Mesendoderm (in vitro differentiated cells): ENCODE results near the gene ZC3H10.

ENCODE experiments used
- DNase-seq: peaks from one replicate; pipeline ENCODE4 v3.0.0; 2013
- H2AK5ac ChIP-seq: 2 replicates; pipeline ENCODE4 v1.6.1; 2013; ENCODE audit warnings: low read length, inconsistent platforms
- H2BK120ac ChIP-seq: 2 replicates; pipeline ENCODE4 v1.6.1; 2013; ENCODE audit warnings: low read depth, mild to moderate bottlenecking, low read length, moderate library complexity, mixed read lengths
- H2BK15ac ChIP-seq: replicated peaks from 2 replicates; pipeline ENCODE4 v1.6.1; 2013; ENCODE audit warnings: low read depth, mild to moderate bottlenecking, moderate library complexity
- H2BK5ac ChIP-seq: 2 replicates; pipeline ENCODE4 v1.6.1; 2013; ENCODE audit warnings: low read length, inconsistent platforms
- H3K18ac ChIP-seq: 2 replicates; pipeline ENCODE4 v1.6.1; 2013; ENCODE audit warnings: mild to moderate bottlenecking, low read length, mixed read lengths
- H3K23ac ChIP-seq: one replicate; pipeline ENCODE4 v1.6.1; 2013; ENCODE audit warnings: low read length
- H3K27ac ChIP-seq: 2 replicates; pipeline ENCODE4 v1.5.1; 2013; ENCODE audit warnings: low read depth, mild to moderate bottlenecking, inconsistent platforms, low read length, moderate library complexity
- H3K27me3 ChIP-seq: 2 replicates; pipeline ENCODE4 v1.6.1; 2013; ENCODE audit warnings: low read length, control low read depth, mild to moderate bottlenecking, inconsistent platforms; ENCODE audit not compliant: insufficient read depth, poor library complexity
- H3K36me3 ChIP-seq: 2 replicates; pipeline ENCODE4 v1.6.1; 2013; ENCODE audit warnings: low read length, inconsistent platforms; ENCODE audit not compliant: control insufficient read depth, insufficient read depth
- H3K4ac ChIP-seq: one replicate; pipeline ENCODE4 v1.6.1; 2013; ENCODE audit warnings: low read depth, mild to moderate bottlenecking, low read length, moderate library complexity
- H3K4me1 ChIP-seq: 2 replicates; pipeline ENCODE4 v1.6.1; 2013; ENCODE audit warnings: low read depth, low read length, inconsistent platforms; ENCODE audit not compliant: control insufficient read depth
- H3K4me2 ChIP-seq: 2 replicates; pipeline ENCODE4 v1.6.1; 2013; ENCODE audit warnings: low read length
- H3K4me3 ChIP-seq: 2 replicates; pipeline ENCODE4 v1.5.1; 2013; ENCODE audit warnings: mild to moderate bottlenecking, low read length
- H3K56ac ChIP-seq: one replicate; pipeline ENCODE4 v1.6.1; 2013; ENCODE audit warnings: low read length
- H3K79me1 ChIP-seq: 2 replicates; pipeline ENCODE4 v1.6.1; 2013; ENCODE audit warnings: low read length, inconsistent platforms
- H3K79me2 ChIP-seq: 2 replicates; pipeline ENCODE4 v1.6.1; 2013; ENCODE audit warnings: mild to moderate bottlenecking, low read length; ENCODE audit not compliant: control insufficient read depth, insufficient read depth
- H3K9ac ChIP-seq: 2 replicates; pipeline ENCODE4 v1.6.1; 2013; ENCODE audit warnings: low read length, inconsistent platforms
- H4K5ac ChIP-seq: one replicate; pipeline ENCODE4 v1.6.1; 2013; ENCODE audit warnings: low read length
- H4K8ac ChIP-seq: one replicate; pipeline ENCODE4 v1.6.1; 2013; ENCODE audit warnings: low read depth, mild to moderate bottlenecking, control low read depth, low read length, moderate library complexity
- WGBS: extraction: QIAGEN DNeasy Blood & Tissue Kit; methylation state at CpG from one replicate; pipeline ENCODE4 v1.1.7; 2013; ENCODE audit warnings: low lambda C conversion rate, missing lambda C conversion rate; ENCODE audit not compliant: insufficient coverage; ENCODE audit errors: extremely low coverage; 5-methylcytosine and 5-hydroxymethylcytosine counted together

Gene ZC3H10

DNA sequence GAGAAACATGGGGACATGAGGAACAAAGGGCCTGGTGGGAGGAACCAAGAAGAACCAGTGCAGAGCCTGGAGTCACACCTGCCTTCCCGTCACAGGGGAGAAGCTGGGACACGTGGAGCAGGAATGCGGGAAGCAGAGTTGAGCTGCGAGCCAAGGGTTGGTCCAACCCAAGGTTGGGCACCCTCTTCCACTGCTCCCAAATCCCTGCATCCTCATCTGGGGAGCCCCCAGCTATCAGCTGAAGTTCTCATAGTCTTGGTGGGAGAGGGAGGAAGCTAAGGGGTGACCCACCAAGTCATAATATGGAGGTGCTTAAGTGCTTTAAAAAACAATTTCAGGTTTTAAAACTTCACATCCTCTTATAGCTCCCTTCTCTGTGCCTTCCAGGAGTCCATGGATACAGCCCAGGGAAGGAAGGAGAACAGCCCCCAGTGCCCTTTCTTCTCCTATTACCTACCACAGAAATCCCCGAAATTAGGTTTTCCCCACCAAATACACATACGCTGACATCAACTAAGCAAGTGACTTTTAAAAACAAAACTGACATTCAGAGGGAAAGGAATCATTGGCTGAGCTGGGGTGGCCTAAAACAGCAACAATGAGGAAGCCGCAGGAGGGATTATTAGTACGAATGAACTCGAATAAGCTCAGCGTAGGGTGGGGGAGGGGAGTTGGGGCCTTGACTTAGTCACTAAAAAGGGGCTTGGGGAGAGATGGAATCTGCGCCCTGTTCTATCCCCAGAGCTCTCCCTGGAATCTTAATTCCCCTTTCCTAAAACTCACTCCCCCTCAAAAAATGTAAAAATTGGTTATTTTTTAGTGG, 44.6 kb downstream of the ZC3H10 start:
- peaks cover 16% of the 10 kb centered on the region for H3K36me3 ChIP-seq
- no peak overlapping the region for H3K23ac ChIP-seq
- H3K18ac ChIP-seq: no peak overlapping the region
- H3K27ac ChIP-seq: no peak overlapping the region
- H2BK120ac ChIP-seq: no peak overlapping the region
- peaks cover 10% of the 10 kb centered on the region for H3K79me1 ChIP-seq
- peak; percentile 58 for DNase-seq
- H3K9ac ChIP-seq: peak overlapping the region; percentile 18
- H4K5ac ChIP-seq: no peak overlapping the region
- no CpG with 5 or more reads among the region's 11 CpGs for WGBS
- H2BK5ac ChIP-seq: no peak overlapping the region
- no peak overlapping the region for H3K4ac ChIP-seq
- no peak overlapping the region for H4K8ac ChIP-seq
- H3K4me1 ChIP-seq: peaks cover 17% of the 10 kb centered on the region
- H3K79me2 ChIP-seq: peaks cover 28% of the 10 kb centered on the region
- no peak overlapping the region for H2BK15ac ChIP-seq
- peak overlapping the region; percentile 10 for H3K56ac ChIP-seq
- no peak overlapping the region for H3K4me2 ChIP-seq
- no peak overlapping the region for H2AK5ac ChIP-seq
- H3K27me3 ChIP-seq: no peaks in the 10 kb centered on the region
- H3K4me3 ChIP-seq: no peak overlapping the region

DNA sequence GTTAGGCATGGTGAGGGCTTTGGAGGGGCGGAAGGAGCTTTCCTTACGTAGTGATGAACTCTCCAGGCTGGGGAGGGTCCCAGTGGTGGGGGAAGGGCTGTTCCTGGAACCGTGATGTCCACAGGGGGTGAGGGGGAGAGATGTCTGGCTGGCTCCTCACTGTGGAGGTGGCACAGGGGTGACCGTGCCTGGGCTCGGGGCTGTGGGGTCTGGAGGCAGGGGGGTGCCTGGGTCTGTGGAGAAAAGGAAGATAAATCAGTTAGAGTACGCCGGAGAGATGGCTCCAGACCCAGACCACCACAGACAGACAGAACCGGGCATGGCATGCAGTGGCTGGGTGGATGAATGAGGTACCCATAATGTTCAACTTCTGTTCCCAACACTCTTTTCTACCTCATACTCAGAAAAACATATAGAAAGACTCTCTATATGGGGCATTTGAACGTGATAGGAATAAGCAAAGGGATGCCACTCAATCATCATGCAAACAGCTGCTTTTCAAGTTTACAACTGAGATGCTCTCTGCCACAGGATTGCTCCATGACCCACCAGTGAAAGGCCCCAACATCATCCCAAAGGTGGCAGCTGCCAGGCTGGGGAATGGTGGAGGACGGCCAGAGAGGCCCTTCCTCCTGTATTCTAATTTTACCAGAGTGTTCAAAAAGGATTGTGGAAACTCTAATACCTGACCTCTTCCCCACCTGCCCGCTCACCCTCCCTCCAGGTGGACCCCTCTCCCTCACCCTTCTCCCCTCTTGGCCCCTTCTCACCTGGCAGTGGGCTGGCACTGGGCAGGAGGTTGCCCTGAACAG, 45.7 kb downstream of the ZC3H10 start:
- H3K4me1 ChIP-seq: peaks cover 17% of the 10 kb centered on the region
- H2BK15ac ChIP-seq: no peak overlapping the region
- no peaks in the 10 kb centered on the region for H3K27me3 ChIP-seq
- DNase-seq: no peak
- H3K23ac ChIP-seq: no peak overlapping the region
- H3K79me2 ChIP-seq: peaks cover 22% of the 10 kb centered on the region
- no peak overlapping the region for H3K4me2 ChIP-seq
- no peak overlapping the region for H3K18ac ChIP-seq
- no peak overlapping the region for H3K9ac ChIP-seq
- no peak overlapping the region for H2BK5ac ChIP-seq
- no peak overlapping the region for H2BK120ac ChIP-seq
- H3K36me3 ChIP-seq: peaks cover 18% of the 10 kb centered on the region
- H3K79me1 ChIP-seq: peaks cover 9% of the 10 kb centered on the region
- H3K4me3 ChIP-seq: no peak overlapping the region
- no peak overlapping the region for H3K4ac ChIP-seq
- H2AK5ac ChIP-seq: no peak overlapping the region
- no peak overlapping the region for H4K5ac ChIP-seq
- no peak overlapping the region for H3K27ac ChIP-seq
- H4K8ac ChIP-seq: no peak overlapping the region
- no peak overlapping the region for H3K56ac ChIP-seq
- no CpG with 5 or more reads among the region's 11 CpGs for WGBS

DNA sequence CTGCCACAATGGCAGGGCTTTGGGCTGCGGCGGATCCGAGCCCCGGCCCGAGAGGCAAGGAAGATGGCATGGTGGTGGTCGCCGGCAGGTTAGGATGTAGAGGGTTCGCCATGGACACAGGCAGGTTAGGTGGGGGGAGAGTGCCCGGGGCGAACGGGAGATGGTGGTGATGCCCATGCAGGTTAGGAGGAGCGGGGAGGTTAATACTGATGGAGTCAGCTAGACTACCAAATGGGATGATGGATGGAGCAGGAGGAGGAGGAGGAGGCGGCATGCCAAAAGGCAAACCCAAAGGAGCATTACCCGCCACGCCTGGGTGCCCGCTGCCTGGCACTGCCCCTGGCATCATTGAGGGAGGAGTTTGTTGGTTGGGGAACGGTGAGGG, 46.3 kb downstream of the ZC3H10 start:
- Histone ChIP-seq H3K4me3 (no peak overlapping the region), H3K27ac (no peak overlapping the region), H3K27me3 (no peaks in the 10 kb centered on the region), H2BK15ac (no peak overlapping the region), H3K18ac (no peak overlapping the region), H4K5ac (no peak overlapping the region), H2BK120ac (no peak overlapping the region), H2AK5ac (no peak overlapping the region), H2BK5ac (no peak overlapping the region), H3K4ac (no peak overlapping the region), H4K8ac (no peak overlapping the region), H3K23ac (no peak overlapping the region), H3K4me2 (no peak overlapping the region), H3K79me2 (peaks cover 16% of the 10 kb centered on the region), H3K9ac (no peak overlapping the region), H3K56ac (no peak overlapping the region), H3K79me1 (peaks cover 7% of the 10 kb centered on the region), H3K4me1 (peaks cover 17% of the 10 kb centered on the region), H3K36me3 (peaks cover 18% of the 10 kb centered on the region)
- no peak for DNase-seq
- no CpG with 5 or more reads among the region's 17 CpGs for WGBS

DNA sequence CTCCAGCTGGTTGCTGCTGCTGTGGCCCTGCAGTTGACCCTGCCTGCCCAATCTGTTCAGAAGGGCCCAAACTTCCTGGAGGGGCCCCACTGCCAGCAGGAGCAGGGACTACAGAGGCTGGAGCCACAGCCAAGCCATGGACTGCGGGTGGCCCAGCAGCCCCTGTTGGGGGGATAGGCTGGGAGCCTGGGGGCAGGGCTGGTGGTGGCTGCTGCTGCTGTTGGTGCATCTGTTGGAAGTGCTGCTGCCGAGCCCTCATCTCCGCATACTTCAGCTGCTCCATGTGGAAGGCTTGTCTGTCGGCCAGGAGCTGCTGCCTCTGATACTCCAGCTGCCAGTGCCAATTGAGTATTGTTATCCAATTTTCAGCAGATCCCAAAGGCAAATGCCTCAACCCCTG, 47.3 kb downstream of the ZC3H10 start:
- Histone ChIP-seq H2AK5ac (no peak overlapping the region), H4K8ac (no peak overlapping the region), H3K18ac (no peak overlapping the region), H3K23ac (no peak overlapping the region), H4K5ac (no peak overlapping the region), H3K27ac (no peak overlapping the region), H3K79me1 (peaks cover 2% of the 10 kb centered on the region), H2BK15ac (no peak overlapping the region), H3K56ac (no peak overlapping the region), H3K36me3 (peaks cover 17% of the 10 kb centered on the region), H3K4me1 (peaks cover 12% of the 10 kb centered on the region), H2BK120ac (no peak overlapping the region), H3K9ac (no peak overlapping the region), H3K79me2 (peaks cover 6% of the 10 kb centered on the region), H3K27me3 (no peaks in the 10 kb centered on the region), H3K4me3 (no peak overlapping the region), H3K4me2 (no peak overlapping the region), H2BK5ac (no peak overlapping the region), H3K4ac (no peak overlapping the region)
- no CpG with 5 or more reads among the region's 4 CpGs for WGBS
- DNase-seq: no peak

DNA sequence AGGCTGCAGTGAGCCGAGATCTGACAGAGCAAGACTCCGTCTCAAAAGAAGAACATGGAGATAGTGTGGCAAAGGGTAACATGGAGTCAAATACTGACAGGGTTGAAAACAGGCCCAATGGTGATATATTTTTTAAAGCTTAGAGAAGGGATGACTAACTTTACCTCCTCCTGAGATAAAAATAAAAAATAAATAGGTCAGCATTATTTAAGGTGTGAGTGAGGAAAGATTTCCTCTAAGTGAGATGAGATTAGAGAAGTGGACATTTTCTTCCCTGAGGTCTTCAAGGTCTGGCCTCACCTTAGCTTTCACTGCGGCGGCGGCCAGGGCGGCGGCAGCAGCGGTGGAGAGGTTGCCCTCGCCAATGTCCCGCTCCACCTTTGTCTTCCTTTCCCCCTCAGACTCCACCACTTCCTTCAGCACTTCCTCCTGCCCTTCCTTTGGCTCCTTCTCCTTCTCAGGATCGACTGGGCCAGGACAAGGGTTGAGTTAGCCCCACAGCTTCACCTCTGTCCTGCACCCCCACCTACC, 51.2 kb downstream of the ZC3H10 start:
- peaks cover 28% of the 10 kb centered on the region for H3K36me3 ChIP-seq
- H3K27ac ChIP-seq: no peak overlapping the region
- no peak overlapping the region for H3K56ac ChIP-seq
- no peak overlapping the region for H3K4ac ChIP-seq
- no peak overlapping the region for H2BK5ac ChIP-seq
- H3K79me1 ChIP-seq: no peaks in the 10 kb centered on the region
- H3K27me3 ChIP-seq: no peaks in the 10 kb centered on the region
- WGBS: no CpG with 5 or more reads among the region's 11 CpGs
- no peak overlapping the region for H4K8ac ChIP-seq
- no peaks in the 10 kb centered on the region for H3K4me1 ChIP-seq
- H3K4me2 ChIP-seq: no peak overlapping the region
- no peak overlapping the region for H2BK120ac ChIP-seq
- no peaks in the 10 kb centered on the region for H3K79me2 ChIP-seq
- no peak for DNase-seq
- no peak overlapping the region for H3K9ac ChIP-seq
- H2BK15ac ChIP-seq: no peak overlapping the region
- H2AK5ac ChIP-seq: no peak overlapping the region
- no peak overlapping the region for H3K18ac ChIP-seq
- no peak overlapping the region for H3K4me3 ChIP-seq
- H4K5ac ChIP-seq: no peak overlapping the region
- H3K23ac ChIP-seq: no peak overlapping the region
